IgD-negative memory B cell (primary cell): ENCODE results near the gene PDIA2. TPM values are rescaled to one million over a fixed set of nuclear protein-coding genes. Genes with fewer than 3 reads are reported as not detected.
"Not testable (repeated sequence)": the region's sequence is repeated elsewhere in the genome, so short reads cannot be mapped to it uniquely, and the experiment has no call there.

Source experiments
- H3K27ac Mint-ChIP-seq, 3 donors: one replicate each; pipeline ENCODE4 v1.8.0; 2020 to 2022; ENCODE audit warnings: mild to moderate bottlenecking in 3 of 3, mixed read lengths in 3 of 3, moderate library complexity in 1 of 3
- H3K27me3 Mint-ChIP-seq: one replicate; pipeline ENCODE4 v1.8.0; 2021; ENCODE audit warnings: mixed read lengths
- H3K36me3 Mint-ChIP-seq: one replicate; pipeline ENCODE4 v1.8.0; 2020; ENCODE audit warnings: mild to moderate bottlenecking, mixed read lengths
- H3K4me1 Mint-ChIP-seq, 3 donors: one replicate each; pipeline ENCODE4 v1.8.0; 2020 to 2022; ENCODE audit warnings: mixed read lengths in 3 of 3, mild to moderate bottlenecking in 1 of 3
- H3K4me3 Mint-ChIP-seq, 4 donors: one replicate each; pipeline ENCODE4 v1.8.0; 2020 to 2022; ENCODE audit warnings: mild to moderate bottlenecking in 4 of 4, mixed read lengths in 4 of 4, moderate library complexity in 3 of 4
- H3K9me3 Mint-ChIP-seq, 3 donors: one replicate each; pipeline ENCODE4 v1.8.0; 2020 to 2021; ENCODE audit warnings: mixed read lengths in 3 of 3, mild to moderate bottlenecking in 1 of 3
- polyA plus RNA-seq: library from polyadenylated mRNA; unstranded; fragments of 300-500 nt; fragmentation: Illumina TruSeq; gene quantifications from one replicate; pipeline ENCODE4 v1.2.3, GENCODE V29; 2021

Gene PDIA2
- polyA plus RNA-seq, result not detected

GRCh38 chr16:283033-283805 lies at the start of gene PDIA2:
TSS of gene PDIA2 (plus strand) at chr16:283164. CDS start at chr16:283170, 6 bp downstream.
- no peak within 1 kb of the TSS for H3K27ac Mint-ChIP-seq
- H3K36me3 Mint-ChIP-seq, result peaks cover 8% of the 10 kb centered on the region
- peaks cover 0 to 2% (median 0%) of the 10 kb centered on the region in 3 donors for H3K4me1 Mint-ChIP-seq
- no peak within 1 kb of the TSS for H3K4me3 Mint-ChIP-seq
- peaks cover 16% of the 10 kb centered on the region for H3K27me3 Mint-ChIP-seq
- no peaks in the 10 kb centered on the region for H3K9me3 Mint-ChIP-seq

GRCh38 chr16:234468-235305 lies 48.3 kb upstream of the PDIA2 start, which contains the start of gene FAM234A:
TSS of gene FAM234A (plus strand) at chr16:234821. CDS start at chr16:254414, 19,593 bp downstream.
- H3K9me3 Mint-ChIP-seq, result no peaks in the 10 kb centered on the region

GRCh38 chr16:239948-240277 lies 43.1 kb upstream of the PDIA2 start:
- Mint-ChIP-seq H3K9me3 (no peaks in the 10 kb centered on the region), H3K4me3 (peak overlapping the region in 1 of 4 donors; percentile 5), H3K36me3 (peaks cover 2% of the 10 kb centered on the region), H3K4me1 (peaks cover 9 to 15% (median 10%) of the 10 kb centered on the region in 3 donors), H3K27me3 (no peaks in the 10 kb centered on the region), H3K27ac (peak overlapping the region in 2 of 3 donors; percentile 19 to 21)

More at GRCh38 chr16:234468-235305, 48.3 kb upstream of the PDIA2 start, which contains the start of gene FAM234A:
- H3K4me1 Mint-ChIP-seq, result peaks cover 8 to 10% (median 9%) of the 10 kb centered on the region in 3 donors
- H3K4me3 Mint-ChIP-seq, result peak within 1 kb of the TSS; percentile 96 to 98 (median 96)
- H3K27me3 Mint-ChIP-seq, result no peaks in the 10 kb centered on the region
- H3K27ac Mint-ChIP-seq, result peak within 1 kb of the TSS; percentile 96 to 99 (median 98)
- peaks cover under 1% of the 10 kb centered on the region for H3K36me3 Mint-ChIP-seq

- Mint-ChIP-seq H3K27me3 (no peaks in the 10 kb centered on the region), H3K9me3 (no peaks in the 10 kb centered on the region), H3K4me3 (no peak overlapping the region), H3K36me3 (peaks cover 2% of the 10 kb centered on the region), H3K4me1 (peaks cover 5 to 13% (median 6%) of the 10 kb centered on the region in 3 donors), H3K27ac (peak overlapping the region in 1 of 3 donors; percentile 28)
Observed at GRCh38 chr16:240559-240958, 42.4 kb upstream of the PDIA2 start.

- H3K36me3 Mint-ChIP-seq, result peaks cover 2% of the 10 kb centered on the region
- peaks cover 3 to 10% (median 6%) of the 10 kb centered on the region in 3 donors for H3K4me1 Mint-ChIP-seq
- no peaks in the 10 kb centered on the region for H3K27me3 Mint-ChIP-seq
- no peaks in the 10 kb centered on the region for H3K9me3 Mint-ChIP-seq
- no peak overlapping the region for H3K27ac Mint-ChIP-seq
- no peak overlapping the region for H3K4me3 Mint-ChIP-seq
Observed at GRCh38 chr16:242281-242680, 40.7 kb upstream of the PDIA2 start.

- peaks cover 4% of the 10 kb centered on the region for H3K36me3 Mint-ChIP-seq
- H3K9me3 Mint-ChIP-seq, result no peaks in the 10 kb centered on the region
- H3K27ac Mint-ChIP-seq, result no peak overlapping the region
- H3K27me3 Mint-ChIP-seq, result no peaks in the 10 kb centered on the region
- H3K4me3 Mint-ChIP-seq, result no peak overlapping the region
- peaks cover 3 to 10% (median 6%) of the 10 kb centered on the region in 3 donors for H3K4me1 Mint-ChIP-seq
Observed at GRCh38 chr16:243348-243747, 39.6 kb upstream of the PDIA2 start.

- H3K4me1 Mint-ChIP-seq, result peaks cover 0 to 5% (median 3%) of the 10 kb centered on the region in 3 donors
- H3K9me3 Mint-ChIP-seq, result no peaks in the 10 kb centered on the region
- no peak overlapping the region for H3K27ac Mint-ChIP-seq
- no peaks in the 10 kb centered on the region for H3K27me3 Mint-ChIP-seq
- H3K36me3 Mint-ChIP-seq, result peaks cover 2% of the 10 kb centered on the region
- no peak overlapping the region for H3K4me3 Mint-ChIP-seq
Observed at GRCh38 chr16:245105-245504, 37.9 kb upstream of the PDIA2 start.

- Mint-ChIP-seq H3K4me1 (peaks cover 0 to 3% (median 1%) of the 10 kb centered on the region in 3 donors), H3K27me3 (no peaks in the 10 kb centered on the region), H3K4me3 (no peak overlapping the region), H3K36me3 (peaks cover 9% of the 10 kb centered on the region), H3K27ac (no peak overlapping the region), H3K9me3 (no peaks in the 10 kb centered on the region)
Observed at GRCh38 chr16:247027-247426, 35.9 kb upstream of the PDIA2 start.

- H3K4me1 Mint-ChIP-seq, result peaks cover 5 to 9% (median 8%) of the 10 kb centered on the region in 3 donors
- H3K27ac Mint-ChIP-seq, result no peak overlapping the region
- H3K4me3 Mint-ChIP-seq, result no peak overlapping the region
- peaks cover 11% of the 10 kb centered on the region for H3K36me3 Mint-ChIP-seq
- H3K27me3 Mint-ChIP-seq, result no peaks in the 10 kb centered on the region
- no peaks in the 10 kb centered on the region for H3K9me3 Mint-ChIP-seq
Observed at GRCh38 chr16:249431-249830, 33.5 kb upstream of the PDIA2 start.

- H3K4me1 Mint-ChIP-seq, result peaks cover 8 to 9% (median 9%) of the 10 kb centered on the region in 3 donors
- peak overlapping the region; percentile 15 to 95 (median 85) for H3K27ac Mint-ChIP-seq
- no peaks in the 10 kb centered on the region for H3K27me3 Mint-ChIP-seq
- H3K9me3 Mint-ChIP-seq, result no peaks in the 10 kb centered on the region
- peaks cover 12% of the 10 kb centered on the region for H3K36me3 Mint-ChIP-seq
- peak overlapping the region in 3 of 4 donors; percentile 66 to 92 (median 74) for H3K4me3 Mint-ChIP-seq
Observed at GRCh38 chr16:252366-253337, 30.3 kb upstream of the PDIA2 start.

GRCh38 chr16:253833-254232 lies 29.1 kb upstream of the PDIA2 start:
- Mint-ChIP-seq H3K27me3 (no peaks in the 10 kb centered on the region), H3K27ac (no peak overlapping the region), H3K4me1 (peaks cover 8 to 9% (median 9%) of the 10 kb centered on the region in 3 donors), H3K9me3 (no peaks in the 10 kb centered on the region), H3K4me3 (no peak overlapping the region), H3K36me3 (peaks cover 10% of the 10 kb centered on the region)

- peak overlapping the region in 1 of 3 donors; percentile 31 for H3K27ac Mint-ChIP-seq
Observed at GRCh38 chr16:254461-254860, 28.5 kb upstream of the PDIA2 start.

GRCh38 chr16:255183-255582 lies 27.8 kb upstream of the PDIA2 start:
- peak overlapping the region in 1 of 3 donors; percentile 31 for H3K27ac Mint-ChIP-seq
- no peaks in the 10 kb centered on the region for H3K27me3 Mint-ChIP-seq
- peaks cover 10% of the 10 kb centered on the region for H3K36me3 Mint-ChIP-seq
- H3K4me3 Mint-ChIP-seq, result no peak overlapping the region
- peaks cover 8 to 9% (median 9%) of the 10 kb centered on the region in 3 donors for H3K4me1 Mint-ChIP-seq
- H3K9me3 Mint-ChIP-seq, result no peaks in the 10 kb centered on the region

More at GRCh38 chr16:254461-254860, 28.5 kb upstream of the PDIA2 start:
- no peak overlapping the region for H3K4me3 Mint-ChIP-seq
- no peaks in the 10 kb centered on the region for H3K9me3 Mint-ChIP-seq
- peaks cover 10% of the 10 kb centered on the region for H3K36me3 Mint-ChIP-seq
- peaks cover 8 to 9% (median 9%) of the 10 kb centered on the region in 3 donors for H3K4me1 Mint-ChIP-seq
- no peaks in the 10 kb centered on the region for H3K27me3 Mint-ChIP-seq

- H3K36me3 Mint-ChIP-seq, H3K27ac Mint-ChIP-seq, H3K9me3 Mint-ChIP-seq, H3K4me3 Mint-ChIP-seq, H3K27me3 Mint-ChIP-seq, H3K4me1 Mint-ChIP-seq: not testable (repeated sequence)
Observed at GRCh38 chr16:258091-258490, 24.9 kb upstream of the PDIA2 start.
